Measurements from ENCODE around the gene UNC93A.
"Not testable (repeated sequence)": the region's sequence is repeated elsewhere in the genome, so short reads cannot be mapped to it uniquely, and the experiment has no call there.

UNC93A gene

GRCh38 chr6:167275001-167275400 lies 16.1 kb upstream of the UNC93A start:
- Histone ChIP-seq H3F3A (ENCODE audit: control insufficient read depth, insufficient read depth) (no peaks in the 10 kb centered on the region), H3K79me2 (ENCODE audit: control insufficient read depth, low read length) (no peaks in the 10 kb centered on the region), H3K4me2 (ENCODE audit: low read length) (no peak overlapping the region), H3K9me3 (ENCODE audit: control insufficient read depth, insufficient read depth, low read length) (no peaks in the 10 kb centered on the region), H3K27me3 (ENCODE audit: control insufficient read depth, low read length) (peaks cover 5% of the 10 kb centered on the region), H3K9me2 (replicated peaks; ENCODE audit: control insufficient read depth, low read length) (no peaks in the 10 kb centered on the region), H3K4me3 (ENCODE audit: low read length) (no peak overlapping the region), H3K36me3 (ENCODE audit: control insufficient read depth, low read length) (no peaks in the 10 kb centered on the region), H3K27ac (ENCODE audit: low read depth, low read length) (no peak overlapping the region), H3K4me1 (ENCODE audit: control insufficient read depth, low read length) (no peaks in the 10 kb centered on the region), H4K20me1 (ENCODE audit: control insufficient read depth, insufficient read depth, low read depth, low read length) (no peaks in the 10 kb centered on the region)
- TF ChIP-seq EZH2phosphoT487 (IDR thresholded peaks at IDR 0.05; ENCODE audit: borderline replicate concordance, low read length), result no peak
- TF ChIP-seq CTCF (IDR thresholded peaks at IDR 0.05; ENCODE audit: low read depth, low read length, poor library complexity, severe bottlenecking), result no peak

- TF ChIP-seq CTCF (IDR thresholded peaks at IDR 0.05; ENCODE audit: low read depth, low read length, poor library complexity, severe bottlenecking) (no peak), EZH2phosphoT487 (IDR thresholded peaks at IDR 0.05; ENCODE audit: borderline replicate concordance, low read length) (no peak)
- Histone ChIP-seq H3K36me3 (ENCODE audit: control insufficient read depth, low read length) (no peaks in the 10 kb centered on the region), H4K20me1 (ENCODE audit: control insufficient read depth, insufficient read depth, low read depth, low read length) (no peaks in the 10 kb centered on the region), H3K27ac (ENCODE audit: low read depth, low read length) (no peak overlapping the region), H3K4me2 (ENCODE audit: low read length) (no peak overlapping the region), H3K4me3 (ENCODE audit: low read length) (no peak overlapping the region), H3K9me3 (ENCODE audit: control insufficient read depth, insufficient read depth, low read length) (no peaks in the 10 kb centered on the region), H3K27me3 (ENCODE audit: control insufficient read depth, low read length) (peaks cover 5% of the 10 kb centered on the region), H3F3A (ENCODE audit: control insufficient read depth, insufficient read depth) (no peaks in the 10 kb centered on the region), H3K79me2 (ENCODE audit: control insufficient read depth, low read length) (no peaks in the 10 kb centered on the region), H3K9me2 (replicated peaks; ENCODE audit: control insufficient read depth, low read length) (no peaks in the 10 kb centered on the region), H3K4me1 (ENCODE audit: control insufficient read depth, low read length) (no peaks in the 10 kb centered on the region)
Measured at GRCh38 chr6:167275436-167275835, 15.7 kb upstream of the UNC93A start.

- Histone ChIP-seq H3K9me3 (ENCODE audit: control insufficient read depth, insufficient read depth, low read length) (no peaks in the 10 kb centered on the region), H3K4me1 (ENCODE audit: control insufficient read depth, low read length) (no peaks in the 10 kb centered on the region), H3K27me3 (ENCODE audit: control insufficient read depth, low read length) (peaks cover 8% of the 10 kb centered on the region), H3K27ac (ENCODE audit: low read depth, low read length) (no peak overlapping the region), H4K20me1 (ENCODE audit: control insufficient read depth, insufficient read depth, low read depth, low read length) (no peaks in the 10 kb centered on the region), H3K4me3 (ENCODE audit: low read length) (no peak overlapping the region), H3K4me2 (ENCODE audit: low read length) (no peak overlapping the region), H3F3A (ENCODE audit: control insufficient read depth, insufficient read depth) (no peaks in the 10 kb centered on the region), H3K9me2 (replicated peaks; ENCODE audit: control insufficient read depth, low read length) (no peaks in the 10 kb centered on the region), H3K79me2 (ENCODE audit: control insufficient read depth, low read length) (no peaks in the 10 kb centered on the region), H3K36me3 (ENCODE audit: control insufficient read depth, low read length) (no peaks in the 10 kb centered on the region)
- TF ChIP-seq CTCF (IDR thresholded peaks at IDR 0.05; ENCODE audit: low read depth, low read length, poor library complexity, severe bottlenecking), result no peak
- no peak for TF ChIP-seq EZH2phosphoT487 (IDR thresholded peaks at IDR 0.05; ENCODE audit: borderline replicate concordance, low read length)
Measured at GRCh38 chr6:167276772-167277533, 14.2 kb upstream of the UNC93A start.

GRCh38 chr6:167278173-167278940 lies 12.8 kb upstream of the UNC93A start:
- not testable (repeated sequence) for H3K27me3 ChIP-seq (ENCODE audit: control insufficient read depth, low read length); H3K9me2 ChIP-seq (replicated peaks; ENCODE audit: control insufficient read depth, low read length); H3K79me2 ChIP-seq (ENCODE audit: control insufficient read depth, low read length); H3K4me1 ChIP-seq (ENCODE audit: control insufficient read depth, low read length); H3K36me3 ChIP-seq (ENCODE audit: control insufficient read depth, low read length); H3K27ac ChIP-seq (ENCODE audit: low read depth, low read length); H3K9me3 ChIP-seq (ENCODE audit: control insufficient read depth, insufficient read depth, low read length); H3K4me2 ChIP-seq (ENCODE audit: low read length); H3F3A ChIP-seq (ENCODE audit: control insufficient read depth, insufficient read depth); H4K20me1 ChIP-seq (ENCODE audit: control insufficient read depth, insufficient read depth, low read depth, low read length); H3K4me3 ChIP-seq (ENCODE audit: low read length)
